ENCODE results near the gene PBX1. TPM values are rescaled to one million over a fixed set of nuclear protein-coding genes. Genes with fewer than 3 reads are reported as not detected.
A peak's percentile ranks its signal among the peaks of the same experiment; 100 is the strongest.

The PBX1 gene
- total and polyA plus RNA-seq, 8 donors: 11.0 to 113 (median 23.0) TPM

GRCh38 chr1:164683235-164683634 is 124.3 kb downstream of the PBX1 start:
- TF ChIP-seq EP300 (IDR thresholded peaks at IDR 0.05) (no peak), CTCF (IDR thresholded peaks at IDR 0.05) (no peak), POLR2AphosphoS5 (IDR thresholded peaks at IDR 0.05) (peak in 2 of 3 donors; percentile 60 to 62), POLR2A (IDR thresholded peaks at IDR 0.05) (no peak)
- intact Hi-C loops (cut with DNase I; ENCODE audit: low total_unique reads): no loop called here

GRCh38 chr1:164685266-164686035 is 126.5 kb downstream of the PBX1 start:
- intact Hi-C loops (cut with DNase I; ENCODE audit: low total_unique reads): no loop called here
- WGBS, 5 donors: 56 to 77% (median 65%) methylated on average over 3 of the region's 3 CpGs
- no peak for DNase-seq
- Histone ChIP-seq H3K36me3 (no peaks in the 10 kb centered on the region), H3K27me3 (no peaks in the 10 kb centered on the region), H3K4me3 (no peak overlapping the region), H3K4me1 (peaks cover 7 to 56% (median 19%) of the 10 kb centered on the region in 4 donors), H3K27ac (no peak overlapping the region), H3K9me3 (no peaks in the 10 kb centered on the region)
- no peak for TF ChIP-seq CTCF (IDR thresholded peaks at IDR 0.05)
- no peak for TF ChIP-seq EP300 (IDR thresholded peaks at IDR 0.05)
- no peak for TF ChIP-seq POLR2AphosphoS5 (IDR thresholded peaks at IDR 0.05)
- TF ChIP-seq POLR2A (IDR thresholded peaks at IDR 0.05): no peak

More at GRCh38 chr1:164683235-164683634, 124.3 kb downstream of the PBX1 start:
- DNase-seq: peak in 1 of 2 donors; percentile 80
- Histone ChIP-seq H3K4me1 (peaks cover 7 to 42% (median 19%) of the 10 kb centered on the region in 4 donors), H3K9me3 (no peaks in the 10 kb centered on the region), H3K27me3 (no peaks in the 10 kb centered on the region), H3K4me3 (no peak overlapping the region), H3K36me3 (peaks cover 0 to 3% (median 0%) of the 10 kb centered on the region in 4 donors), H3K27ac (peak overlapping the region in 1 of 5 donors; percentile 35)
- 31 to 58% (median 38%) methylated on average over 3 of the region's 3 CpGs for WGBS, 5 donors

- TF ChIP-seq CTCF (IDR thresholded peaks at IDR 0.05): no peak
- no peak for TF ChIP-seq EP300 (IDR thresholded peaks at IDR 0.05)
- no peak for TF ChIP-seq POLR2AphosphoS5 (IDR thresholded peaks at IDR 0.05)
- no peak for TF ChIP-seq POLR2A (IDR thresholded peaks at IDR 0.05)
- WGBS, 5 donors: 73 to 94% (median 91%) methylated on average over 4 of the region's 4 CpGs
- no peaks in the 10 kb centered on the region for H3K36me3 ChIP-seq
- intact Hi-C loops (cut with DNase I; ENCODE audit: low total_unique reads): no loop called here
- H3K27me3 ChIP-seq: no peaks in the 10 kb centered on the region
- H3K4me1 ChIP-seq: peaks cover 5 to 58% (median 17%) of the 10 kb centered on the region in 4 donors
- no peak overlapping the region for H3K4me3 ChIP-seq
- H3K9me3 ChIP-seq: no peaks in the 10 kb centered on the region
- H3K27ac ChIP-seq: no peak overlapping the region
- DNase-seq: no peak
These were observed 128.8 kb downstream of the PBX1 start for GRCh38 chr1:164687777-164688176.

GRCh38 chr1:164688791-164689190 is 129.8 kb downstream of the PBX1 start:
- H3K4me1 ChIP-seq: peaks cover 0 to 58% (median 9%) of the 10 kb centered on the region in 4 donors
- H3K27ac ChIP-seq: no peak overlapping the region
- intact Hi-C loops (cut with DNase I; ENCODE audit: low total_unique reads): no loop called here
- 84 to 89% (median 88%) methylated on average over 11 of the region's 11 CpGs for WGBS, 5 donors
- H3K27me3 ChIP-seq: no peaks in the 10 kb centered on the region
- no peak for DNase-seq
- H3K4me3 ChIP-seq: no peak overlapping the region
- TF ChIP-seq POLR2AphosphoS5 (IDR thresholded peaks at IDR 0.05): no peak
- no peak for TF ChIP-seq EP300 (IDR thresholded peaks at IDR 0.05)
- TF ChIP-seq CTCF (IDR thresholded peaks at IDR 0.05): no peak
- no peak for TF ChIP-seq POLR2A (IDR thresholded peaks at IDR 0.05)
- H3K36me3 ChIP-seq: no peaks in the 10 kb centered on the region
- no peaks in the 10 kb centered on the region for H3K9me3 ChIP-seq
